SJCRH30 (cell line): ENCODE results near the gene YDJC. TPM values are rescaled to one million over a fixed set of nuclear protein-coding genes. Genes with fewer than 3 reads are reported as not detected.
"Not testable (repeated sequence)": the region's sequence is repeated elsewhere in the genome, so short reads cannot be mapped to it uniquely, and the experiment has no call there.

ENCODE experiments used
- DNase-seq, 2 experiments: peaks; one replicate each; pipeline ENCODE4 v3.0.0-alpha.2; 2015 to 2020
- H3K27ac ChIP-seq: fragments of 250-450 bp; sonication (Bioruptor Pico); 2 replicates; pipeline ENCODE4 v1.5.1; 2020; ENCODE audit warnings: mild to moderate bottlenecking, moderate library complexity
- H3K27me3 ChIP-seq: fragments of 250-450 bp; sonication (Bioruptor Pico); 2 replicates; pipeline ENCODE4 v1.5.1; 2020; ENCODE audit warnings: mild to moderate bottlenecking, moderate library complexity
- H3K36me3 ChIP-seq: fragments of 250-450 bp; sonication (Bioruptor Pico); 2 replicates; pipeline ENCODE4 v1.5.1; 2020; ENCODE audit warnings: mild to moderate bottlenecking, moderate library complexity
- H3K4me1 ChIP-seq: fragments of 250-450 bp; sonication (Bioruptor Pico); 2 replicates; pipeline ENCODE4 v1.5.1; 2020; ENCODE audit warnings: mild to moderate bottlenecking, moderate library complexity
- H3K4me3 ChIP-seq: fragments of 250-450 bp; sonication (Bioruptor Pico); 2 replicates; pipeline ENCODE4 v1.5.1; 2020; ENCODE audit warnings: mild to moderate bottlenecking, moderate library complexity
- H3K9me3 ChIP-seq: fragments of 250-450 bp; sonication (Bioruptor Pico); replicated peaks from 2 replicates; pipeline ENCODE4 v1.5.1; 2020; ENCODE audit warnings: mild to moderate bottlenecking, moderate library complexity
- total RNA-seq: library from RNA; depleted of rRNA; stranded (reverse); fragments of >200 nt; shearing (Covaris generic); gene quantifications from 2 replicates; pipeline ENCODE4 v1.2.3, GENCODE V29; 2014; rRNA removed

YDJC gene, protein sequence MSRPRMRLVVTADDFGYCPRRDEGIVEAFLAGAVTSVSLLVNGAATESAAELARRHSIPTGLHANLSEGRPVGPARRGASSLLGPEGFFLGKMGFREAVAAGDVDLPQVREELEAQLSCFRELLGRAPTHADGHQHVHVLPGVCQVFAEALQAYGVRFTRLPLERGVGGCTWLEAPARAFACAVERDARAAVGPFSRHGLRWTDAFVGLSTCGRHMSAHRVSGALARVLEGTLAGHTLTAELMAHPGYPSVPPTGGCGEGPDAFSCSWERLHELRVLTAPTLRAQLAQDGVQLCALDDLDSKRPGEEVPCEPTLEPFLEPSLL
- 7.8 and 8.9 TPM in 2 replicates for total RNA-seq

DNA sequence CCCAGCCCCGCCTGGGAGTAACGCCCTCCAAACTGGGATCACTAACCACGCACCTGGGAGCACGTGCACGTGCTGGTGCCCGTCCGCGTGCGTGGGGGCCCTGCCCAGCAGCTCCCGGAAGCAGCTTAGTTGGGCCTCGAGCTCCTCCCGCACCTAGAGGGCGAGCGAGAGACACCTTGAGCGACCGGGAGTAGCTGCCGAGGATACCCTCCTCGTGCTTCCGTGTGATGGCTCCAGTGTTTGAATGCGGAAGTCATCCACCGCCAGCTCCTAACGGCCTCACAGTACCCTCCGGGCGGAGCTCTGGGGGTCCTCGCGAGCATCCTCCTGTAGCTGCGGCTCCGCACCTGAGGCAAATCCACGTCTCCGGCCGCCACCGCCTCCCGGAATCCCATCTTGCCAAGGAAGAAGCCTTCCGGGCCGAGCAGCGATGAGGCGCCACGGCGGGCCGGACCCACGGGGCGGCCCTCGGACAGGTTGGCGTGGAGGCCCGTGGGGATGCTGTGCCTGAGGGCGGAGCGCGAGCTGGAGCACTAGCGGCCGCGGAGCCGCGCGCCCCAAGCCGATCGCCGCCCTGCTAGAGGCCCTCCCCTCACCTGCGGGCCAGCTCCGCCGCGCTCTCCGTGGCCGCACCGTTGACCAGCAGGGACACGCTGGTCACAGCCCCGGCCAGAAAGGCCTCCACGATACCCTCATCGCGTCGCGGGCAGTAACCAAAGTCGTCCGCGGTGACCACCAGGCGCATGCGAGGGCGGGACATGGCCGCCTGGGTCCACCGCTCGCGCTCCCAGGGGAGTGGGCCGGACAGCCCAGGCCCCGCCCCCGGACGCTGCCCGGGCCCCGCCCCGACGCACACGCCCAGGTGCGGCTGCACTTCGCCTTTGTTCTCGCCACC lies at the start of gene YDJC:
YDJC (minus strand) TSS at position 768 of the 895 bp plus-strand sequence; CDS start at position 760, 8 bp downstream.
- Histone ChIP-seq H3K27ac (peak within 1 kb of the TSS; percentile 32), H3K36me3 (no peaks in the 10 kb centered on the region), H3K4me3 (peak within 1 kb of the TSS; percentile 68), H3K9me3 (no peaks in the 10 kb centered on the region), H3K27me3 (no peaks in the 10 kb centered on the region), H3K4me1 (no peaks in the 10 kb centered on the region)
- peak; percentile 84 to 88 for DNase-seq

DNA sequence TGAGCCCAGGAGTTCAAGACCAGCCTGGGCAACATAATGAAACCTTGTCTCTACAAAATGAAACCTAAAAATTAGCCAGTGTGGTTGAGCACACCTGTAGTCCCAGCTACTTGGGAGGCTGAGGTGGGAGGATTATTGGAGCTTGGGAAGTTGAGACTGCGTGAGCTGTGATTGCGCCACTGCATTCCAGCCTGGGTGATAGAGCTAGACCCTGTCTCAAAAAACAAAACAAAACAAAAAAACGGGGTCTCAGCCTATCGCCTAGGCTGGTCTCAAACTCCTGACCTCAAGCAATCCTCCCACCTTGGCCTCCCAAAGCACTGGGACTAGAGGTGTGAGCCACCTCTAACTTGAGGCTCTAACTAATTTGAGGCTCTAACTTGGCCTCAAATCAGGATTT lies 49.6 kb upstream of the YDJC start:
- Histone ChIP-seq H3K4me3 (no peak overlapping the region), H3K36me3 (peaks cover 15% of the 10 kb centered on the region), H3K4me1 (no peaks in the 10 kb centered on the region), H3K27me3 (no peaks in the 10 kb centered on the region), H3K27ac (no peak overlapping the region), H3K9me3 (no peaks in the 10 kb centered on the region)
- no peak for DNase-seq

DNA sequence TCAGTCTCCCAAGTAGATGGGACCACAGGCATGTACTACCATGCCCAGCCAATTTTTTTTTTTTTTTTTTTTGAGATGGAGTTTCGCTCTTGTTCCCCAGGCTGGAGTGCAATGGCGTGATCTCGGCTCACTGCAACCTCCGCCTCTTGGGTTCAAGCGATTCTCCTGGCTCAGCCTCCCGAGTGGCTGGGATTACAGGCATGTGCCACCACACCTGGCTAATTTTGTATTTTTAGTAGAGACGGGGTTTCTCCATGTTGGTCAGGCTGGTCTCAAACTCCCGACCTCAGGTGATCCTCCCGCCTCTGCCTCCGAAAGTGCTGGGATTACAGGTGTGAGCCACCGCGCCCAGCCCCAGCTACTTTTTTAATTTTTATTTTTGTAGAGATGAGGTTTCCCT lies 49.0 kb upstream of the YDJC start:
- not testable (repeated sequence) for H3K27me3 ChIP-seq, H3K9me3 ChIP-seq, H3K4me3 ChIP-seq, H3K27ac ChIP-seq, DNase-seq, H3K4me1 ChIP-seq
- H3K36me3 ChIP-seq: peaks cover 20% of the 10 kb centered on the region

DNA sequence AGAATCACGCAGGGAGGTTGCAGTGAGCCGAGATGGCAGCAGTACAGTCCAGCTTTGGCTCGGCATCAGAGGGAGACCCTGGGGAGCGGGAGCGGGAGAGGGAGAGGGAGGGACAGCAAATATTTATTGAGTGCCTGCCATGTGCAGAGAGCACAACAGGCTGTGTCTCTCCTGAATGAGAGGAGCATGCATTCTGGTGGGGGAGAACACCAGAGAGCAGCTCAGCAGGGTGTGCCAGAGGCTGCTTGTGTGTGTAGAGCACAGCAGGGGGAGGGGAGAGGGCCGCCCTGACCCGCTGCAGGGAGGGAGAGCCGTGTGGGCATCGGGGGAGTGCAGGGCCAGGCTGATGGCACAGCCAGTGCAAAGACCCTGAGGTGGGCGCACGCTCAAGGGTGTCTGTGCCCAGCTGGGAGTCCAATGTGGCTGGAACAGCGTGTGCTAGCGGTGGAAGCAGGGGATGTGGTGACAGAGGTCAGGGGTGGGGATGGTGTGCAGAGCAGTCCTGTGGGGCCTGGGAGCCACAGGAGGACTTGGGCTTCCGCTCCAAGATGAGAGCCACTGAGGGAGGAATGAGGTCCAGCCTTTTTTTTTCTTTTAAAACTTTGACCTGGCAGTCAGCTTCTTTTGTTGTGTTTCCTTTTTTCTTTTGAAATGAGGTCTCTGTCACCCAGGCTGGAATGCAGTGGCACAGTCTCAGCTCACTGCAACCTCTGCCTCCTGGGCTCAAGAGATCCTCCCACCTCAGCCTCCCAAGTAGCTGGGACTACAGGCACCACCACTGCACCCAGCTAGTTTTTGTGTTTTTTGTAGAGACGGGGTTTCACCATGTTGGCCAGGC lies 48.0 kb upstream of the YDJC start:
- DNase-seq: no peak
- H3K9me3 ChIP-seq: no peaks in the 10 kb centered on the region
- no peaks in the 10 kb centered on the region for H3K4me1 ChIP-seq
- peaks cover 26% of the 10 kb centered on the region for H3K36me3 ChIP-seq
- H3K27me3 ChIP-seq: no peaks in the 10 kb centered on the region
- no peak overlapping the region for H3K27ac ChIP-seq
- no peak overlapping the region for H3K4me3 ChIP-seq

DNA sequence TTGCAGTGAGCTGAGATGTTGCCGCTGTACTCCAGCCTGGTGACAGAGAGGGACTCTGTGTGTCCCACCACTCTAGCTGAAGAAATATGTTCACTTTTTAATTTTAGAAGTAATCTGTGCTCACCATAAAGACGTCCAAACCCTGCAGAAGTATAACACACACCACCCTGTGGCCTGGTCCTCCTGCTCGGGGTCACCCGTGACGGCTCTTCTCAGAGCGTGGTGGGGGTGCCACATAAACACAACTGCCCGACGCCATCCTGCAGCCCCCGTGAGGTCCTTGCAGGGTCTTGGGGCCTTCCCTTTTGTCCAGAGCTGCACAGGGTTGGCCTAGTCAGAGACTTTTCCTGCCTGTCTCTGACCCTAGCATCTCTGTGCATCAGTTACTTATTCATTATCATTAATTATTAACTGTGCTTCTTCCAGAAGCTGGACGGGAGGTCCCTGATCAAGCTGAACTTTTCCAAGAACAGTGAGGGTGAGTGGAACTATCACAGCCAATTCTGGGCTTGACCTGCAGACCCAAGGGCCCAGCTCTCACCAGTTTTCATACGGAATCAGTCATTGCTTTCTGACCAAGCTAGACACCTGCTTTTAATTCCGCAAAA lies 44.9 kb upstream of the YDJC start:
- H3K4me1 ChIP-seq: no peaks in the 10 kb centered on the region
- peaks cover 42% of the 10 kb centered on the region for H3K36me3 ChIP-seq
- H3K4me3 ChIP-seq: no peak overlapping the region
- H3K27me3 ChIP-seq: no peaks in the 10 kb centered on the region
- no peaks in the 10 kb centered on the region for H3K9me3 ChIP-seq
- no peak overlapping the region for H3K27ac ChIP-seq
- no peak for DNase-seq

DNA sequence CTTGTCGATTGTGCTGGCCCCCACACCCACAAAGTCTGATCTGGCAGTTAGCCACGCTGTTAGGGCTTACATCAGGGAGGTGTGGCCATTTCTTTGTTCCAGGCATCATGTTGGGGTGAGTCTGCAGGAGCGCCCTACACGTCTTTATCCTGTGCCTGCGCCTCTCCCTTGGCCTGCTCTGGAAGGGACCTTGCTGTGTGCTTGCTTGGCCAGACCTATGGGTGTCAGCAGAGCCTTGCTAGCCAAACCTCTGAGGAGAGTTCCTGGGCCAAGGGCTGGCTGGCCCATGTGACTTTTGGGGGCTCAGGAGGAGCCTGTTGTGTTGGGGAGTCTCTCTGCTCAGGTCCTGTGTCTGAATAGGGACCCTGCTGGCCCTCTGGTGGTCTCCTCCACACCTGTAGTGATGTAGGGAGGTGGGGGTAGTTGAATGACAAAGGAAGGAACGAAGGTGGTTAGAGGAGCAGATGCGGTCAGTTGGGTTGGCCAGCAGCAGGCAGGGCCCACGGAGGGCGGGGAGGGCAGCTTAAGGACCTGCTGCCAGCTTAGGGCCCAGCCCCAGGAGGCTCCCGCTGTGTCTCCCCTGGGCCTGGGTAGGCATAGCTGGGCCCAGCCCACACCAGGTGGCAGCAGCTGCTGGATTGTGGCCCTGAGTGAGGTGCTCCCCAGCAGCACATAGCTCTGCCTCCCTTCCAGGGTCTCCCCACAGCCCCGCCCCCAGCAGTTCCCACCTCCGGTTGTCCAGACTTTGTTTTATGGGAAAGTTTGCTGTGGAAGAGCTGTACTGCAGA lies 43.9 kb upstream of the YDJC start:
- no peak for DNase-seq
- no peaks in the 10 kb centered on the region for H3K4me1 ChIP-seq
- no peak overlapping the region for H3K4me3 ChIP-seq
- no peak overlapping the region for H3K27ac ChIP-seq
- H3K36me3 ChIP-seq: peaks cover 44% of the 10 kb centered on the region
- H3K27me3 ChIP-seq: no peaks in the 10 kb centered on the region
- no peaks in the 10 kb centered on the region for H3K9me3 ChIP-seq

DNA sequence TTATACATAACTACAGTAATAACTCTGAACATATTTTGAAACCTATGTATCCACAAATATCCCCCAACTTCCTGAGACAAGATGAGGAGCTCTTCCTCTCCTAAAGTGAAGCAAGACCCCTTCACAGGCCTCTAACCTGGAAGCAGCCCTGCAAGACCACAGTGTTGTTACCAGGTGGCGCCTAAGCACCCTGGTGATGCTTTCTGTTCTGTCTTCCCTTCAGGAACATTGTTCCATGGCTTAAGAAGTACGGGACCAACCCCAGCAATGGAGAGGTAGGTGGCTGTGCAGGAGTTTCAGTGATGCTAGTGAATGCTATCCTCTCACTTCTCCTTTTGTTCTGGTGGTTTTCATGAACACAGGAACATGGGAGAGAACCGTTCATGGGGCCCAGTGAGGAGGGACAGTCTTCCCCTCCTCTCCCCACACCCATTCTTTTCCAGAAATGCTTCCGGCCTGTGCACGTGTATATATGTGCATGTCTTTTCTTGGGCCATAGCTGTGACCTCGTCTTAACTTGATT lies 42.3 kb upstream of the YDJC start:
- DNase-seq: no peak
- no peaks in the 10 kb centered on the region for H3K9me3 ChIP-seq
- H3K4me1 ChIP-seq: no peaks in the 10 kb centered on the region
- H3K36me3 ChIP-seq: peaks cover 44% of the 10 kb centered on the region
- no peak overlapping the region for H3K27ac ChIP-seq
- no peaks in the 10 kb centered on the region for H3K27me3 ChIP-seq
- no peak overlapping the region for H3K4me3 ChIP-seq

DNA sequence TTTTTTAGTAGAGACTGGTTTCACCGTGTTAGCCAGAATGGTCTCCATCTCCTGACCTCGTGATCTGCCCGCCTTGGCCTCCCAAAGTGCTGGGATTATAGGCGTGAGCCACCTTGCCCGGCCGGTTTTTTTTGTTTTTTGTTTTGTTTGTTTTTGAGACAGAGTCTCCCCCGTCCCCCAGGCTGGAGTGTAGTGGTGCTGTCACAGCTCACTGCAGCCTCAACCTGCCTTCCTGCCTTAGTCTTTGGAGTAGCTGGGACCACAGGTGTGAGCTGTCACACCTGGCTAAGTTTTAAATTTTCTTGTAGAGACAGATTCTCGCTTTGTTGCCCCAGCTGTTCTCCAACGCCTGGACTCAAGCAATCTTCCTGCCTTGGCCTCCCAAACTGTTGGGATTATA lies 39.2 kb upstream of the YDJC start:
- Histone ChIP-seq H3K4me3 (no peak overlapping the region), H3K27ac (no peak overlapping the region), H3K4me1 (no peaks in the 10 kb centered on the region), H3K9me3 (no peaks in the 10 kb centered on the region), H3K27me3 (no peaks in the 10 kb centered on the region), H3K36me3 (peaks cover 25% of the 10 kb centered on the region)
- no peak for DNase-seq

DNA sequence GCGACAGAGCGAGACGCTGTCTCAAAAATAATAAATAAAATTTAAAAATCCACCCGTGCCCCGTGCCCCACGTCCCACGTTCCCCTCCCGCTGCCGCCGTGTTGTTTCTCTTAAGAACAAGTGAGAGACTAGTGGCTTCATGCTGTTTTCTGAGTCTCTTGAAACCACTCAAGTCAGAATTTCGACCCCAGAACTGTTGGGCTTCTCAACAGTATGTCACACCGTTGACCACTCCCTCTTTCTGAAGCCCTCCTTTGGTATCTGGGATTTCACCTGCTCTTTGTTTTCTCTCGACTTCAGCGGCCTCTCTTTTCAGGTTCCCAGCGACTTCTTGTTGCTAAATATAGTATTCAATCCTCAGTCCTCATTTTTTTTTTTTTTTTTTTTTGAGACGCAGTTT lies 37.0 kb upstream of the YDJC start:
- H3K27me3 ChIP-seq: no peaks in the 10 kb centered on the region
- no peak for DNase-seq
- no peaks in the 10 kb centered on the region for H3K4me1 ChIP-seq
- H3K27ac ChIP-seq: no peak overlapping the region
- peaks cover 15% of the 10 kb centered on the region for H3K36me3 ChIP-seq
- peak overlapping the region; percentile 88 for H3K4me3 ChIP-seq
- no peaks in the 10 kb centered on the region for H3K9me3 ChIP-seq

DNA sequence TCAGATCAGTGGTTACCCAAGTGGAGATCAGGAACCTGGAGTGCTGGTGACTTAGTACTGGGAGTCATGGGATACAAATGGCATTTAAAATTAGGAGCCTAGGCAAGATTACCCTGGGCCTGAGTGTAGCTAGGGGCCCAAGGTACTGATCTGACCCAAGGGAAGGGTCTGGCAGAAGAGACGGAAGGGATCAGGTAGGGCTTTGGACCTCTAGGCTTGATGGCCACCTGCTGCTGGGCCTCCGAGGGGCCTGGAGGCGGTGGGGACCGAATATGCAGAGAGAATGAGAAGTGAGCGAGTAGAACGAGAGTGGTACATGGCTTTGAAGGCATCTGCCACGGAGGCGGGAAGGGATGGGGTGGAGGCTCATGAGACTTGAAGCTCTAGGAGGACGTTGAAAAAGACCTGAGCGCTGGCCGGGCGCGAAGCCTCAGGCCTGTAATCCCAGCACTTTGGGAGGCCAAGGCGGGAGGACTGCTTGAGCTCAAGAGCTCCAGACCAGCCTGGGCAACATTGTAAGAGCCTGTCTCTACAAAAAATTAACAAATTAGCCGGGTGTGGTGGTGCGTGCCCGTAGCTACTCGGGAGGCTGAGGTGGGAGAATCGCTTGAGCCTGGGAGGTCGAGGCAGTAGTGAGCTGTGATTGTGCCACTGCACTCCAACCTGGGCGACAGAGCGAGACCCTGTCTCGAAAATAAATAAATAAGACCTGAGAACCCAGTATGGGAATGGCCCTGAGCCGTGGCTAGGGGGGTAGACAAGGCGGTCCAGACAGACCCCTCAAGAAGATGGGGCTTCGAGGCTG lies 35.4 kb upstream of the YDJC start:
- no peaks in the 10 kb centered on the region for H3K27me3 ChIP-seq
- DNase-seq: no peak
- no peaks in the 10 kb centered on the region for H3K4me1 ChIP-seq
- peak overlapping the region; percentile 64 for H3K27ac ChIP-seq
- no peaks in the 10 kb centered on the region for H3K9me3 ChIP-seq
- peaks cover 7% of the 10 kb centered on the region for H3K36me3 ChIP-seq
- peak overlapping the region; percentile 88 for H3K4me3 ChIP-seq

DNA sequence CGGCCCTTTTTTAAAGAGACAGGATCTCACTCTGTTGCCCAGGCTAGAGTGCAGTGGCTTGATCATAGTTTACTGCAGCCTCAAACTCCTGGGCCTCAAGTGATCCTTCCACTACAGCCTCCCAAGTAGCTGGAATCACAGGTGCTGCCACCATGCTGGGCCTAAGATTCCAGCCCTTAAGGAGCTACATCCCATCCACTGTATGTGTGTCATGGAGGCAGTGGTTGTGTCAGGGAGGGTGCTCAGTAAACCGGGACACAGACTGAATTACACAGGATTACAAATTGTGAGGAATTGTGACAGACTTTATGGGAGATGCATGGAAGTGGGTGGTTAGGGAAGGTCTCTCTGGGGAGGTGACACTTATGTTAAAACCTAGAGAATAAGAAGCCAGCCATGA lies 33.9 kb upstream of the YDJC start:
- Histone ChIP-seq H3K27me3 (no peaks in the 10 kb centered on the region), H3K9me3 (no peaks in the 10 kb centered on the region), H3K27ac (no peak overlapping the region), H3K4me3 (no peak overlapping the region), H3K36me3 (no peaks in the 10 kb centered on the region), H3K4me1 (no peaks in the 10 kb centered on the region)
- DNase-seq: no peak

DNA sequence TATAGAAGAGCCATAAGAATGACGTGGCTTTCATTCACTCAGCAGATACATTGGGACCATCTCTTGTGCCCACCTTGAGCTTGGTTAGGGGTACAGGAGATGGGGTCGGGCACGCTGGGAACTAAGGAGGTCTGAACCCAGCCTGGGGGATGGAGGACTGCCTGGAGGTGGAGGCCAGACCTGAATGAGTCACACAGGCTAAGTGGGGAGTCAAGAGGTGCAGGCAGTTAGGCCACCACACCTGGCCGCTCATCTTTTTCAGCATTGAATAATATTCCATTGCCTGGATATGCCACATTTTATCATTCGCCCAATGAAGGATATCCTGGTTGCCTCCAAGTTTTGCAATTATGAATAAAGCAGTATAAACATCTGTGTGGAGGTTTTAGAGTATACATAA lies 32.2 kb upstream of the YDJC start:
- Histone ChIP-seq H3K4me1 (no peaks in the 10 kb centered on the region; the same call in 1 of the 2 replicates), H3K27ac (no peak overlapping the region), H3K4me3 (no peak overlapping the region), H3K27me3 (no peaks in the 10 kb centered on the region), H3K9me3 (no peaks in the 10 kb centered on the region), H3K36me3 (no peaks in the 10 kb centered on the region)
- no peak for DNase-seq

DNA sequence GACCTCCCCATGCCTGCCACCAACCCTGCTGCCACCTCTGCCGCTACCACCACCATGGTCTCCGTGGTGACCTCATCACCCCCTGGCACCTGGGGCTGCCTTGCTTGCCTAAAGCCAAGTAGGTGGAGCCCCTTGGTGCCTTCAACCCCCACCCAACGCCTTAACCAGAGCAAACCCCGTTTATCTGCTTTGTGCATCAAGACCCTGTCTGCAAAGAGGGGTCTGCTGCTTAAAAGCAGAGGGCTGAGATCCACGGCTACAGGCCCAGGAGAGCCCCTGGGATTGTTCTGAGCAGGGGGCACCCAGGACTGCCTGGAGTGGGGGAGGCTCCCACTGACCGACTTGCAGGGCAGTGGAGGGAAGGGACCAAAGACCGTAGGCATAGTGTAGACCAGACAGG lies 31.1 kb upstream of the YDJC start:
- Histone ChIP-seq H3K36me3 (no peaks in the 10 kb centered on the region), H3K27me3 (no peaks in the 10 kb centered on the region), H3K27ac (no peak overlapping the region), H3K4me3 (no peak overlapping the region), H3K4me1 (no peaks in the 10 kb centered on the region; the same call in 1 of the 2 replicates), H3K9me3 (no peaks in the 10 kb centered on the region)
- no peak for DNase-seq
